CD14-positive monocyte (primary cell): ENCODE data around the gene ITGB8. TPM values are rescaled to one million over a fixed set of nuclear protein-coding genes. Genes with fewer than 3 reads are reported as not detected.
A peak's percentile ranks its signal among the peaks of the same experiment; 100 is the strongest.

Source experiments
- DNase-seq, 3 donors: peaks; one replicate each; pipeline ENCODE4 v3.0.0-alpha.2; 2011 to 2022
- H2AFZ ChIP-seq: 2 replicates; pipeline ENCODE4 v1.6.0; 2012; ENCODE audit warnings: mild to moderate bottlenecking, low read depth, low read length, inconsistent platforms; ENCODE audit not compliant: insufficient read depth, poor library complexity, severe bottlenecking
- H3K27ac ChIP-seq, 2 donors: 1 replicate in 1 of 2; 2 replicates in 1 of 2; pipeline ENCODE4 v1.5.1; 2012 to 2013; ENCODE audit warnings: low read length in 2 of 2, control low read depth in 1 of 2, inconsistent platforms in 1 of 2, low read depth in 1 of 2, mild to moderate bottlenecking in 1 of 2
- H3K27me3 ChIP-seq, 2 donors: one replicate each; pipeline versions ENCODE4 v1.6.0 to v1.6.1; 2011 to 2013; ENCODE audit warnings: low read length in 2 of 2; ENCODE audit not compliant: control insufficient read depth in 2 of 2, insufficient read depth in 2 of 2
- H3K36me3 ChIP-seq, 2 donors: replicated peaks in 1 of 2; 1 replicate in 1 of 2; 2 replicates in 1 of 2; pipeline versions ENCODE4 v1.5.1 to v1.6.1; 2012 to 2013; ENCODE audit warnings: low read length in 2 of 2, control low read depth in 1 of 2, inconsistent platforms in 1 of 2, mild to moderate bottlenecking in 1 of 2; ENCODE audit not compliant: insufficient read depth in 2 of 2, control insufficient read depth in 1 of 2
- H3K4me1 ChIP-seq, 2 donors: 1 replicate in 1 of 2; 2 replicates in 1 of 2; pipeline versions ENCODE4 v1.5.1 to v1.6.1; 2012 to 2013; ENCODE audit warnings: low read length in 2 of 2, control low read depth in 1 of 2, inconsistent platforms in 1 of 2, mild to moderate bottlenecking in 1 of 2, moderate library complexity in 1 of 2; ENCODE audit not compliant: insufficient read depth in 2 of 2, control insufficient read depth in 1 of 2
- H3K4me2 ChIP-seq: replicated peaks from 2 replicates; pipeline ENCODE3; 2012; ENCODE audit warnings: low read length, moderate library complexity, mild to moderate bottlenecking; ENCODE audit not compliant: poor library complexity, severe bottlenecking; ENCODE audit errors: extremely low read depth
- H3K4me3 ChIP-seq, 3 experiments: fragments of 200-600 bp in 1 of 3; sonication (generic) in 1 of 3; replicated peaks in 1 of 3; 1 replicate in 2 of 3; 2 replicates in 1 of 3; pipeline ENCODE4 v1.5.1; 2011 to 2013; ENCODE audit warnings: low read length in 3 of 3, mild to moderate bottlenecking in 3 of 3, control low read depth in 2 of 3, low read depth in 2 of 3, inconsistent platforms in 1 of 3, moderate library complexity in 1 of 3
- H3K79me2 ChIP-seq: 2 replicates; pipeline ENCODE4 v1.6.0; 2012; ENCODE audit warnings: mild to moderate bottlenecking, control low read depth, inconsistent platforms, low read length, moderate library complexity; ENCODE audit not compliant: insufficient read depth
- H3K9ac ChIP-seq: 2 replicates; pipeline ENCODE4 v1.6.0; 2017; ENCODE audit warnings: low read length, mild to moderate bottlenecking; ENCODE audit not compliant: insufficient read depth, poor library complexity, severe bottlenecking
- H3K9me3 ChIP-seq, 2 donors: replicated peaks in 1 of 2; 1 replicate in 1 of 2; 2 replicates in 1 of 2; pipeline versions ENCODE4 v1.5.1 to v1.6.1; 2012 to 2013; ENCODE audit warnings: low read length in 2 of 2, control low read depth in 1 of 2; ENCODE audit not compliant: control insufficient read depth in 1 of 2, insufficient read depth in 1 of 2
- H4K20me1 ChIP-seq: 2 replicates; pipeline ENCODE4 v1.6.0; 2012; ENCODE audit warnings: mild to moderate bottlenecking, low read length, control low read depth, moderate library complexity; ENCODE audit not compliant: insufficient read depth
- H3K27ac Mint-ChIP-seq, 7 donors: one replicate each; pipeline ENCODE4 v1.8.0; 2020; ENCODE audit warnings: mild to moderate bottlenecking in 7 of 7, mixed read lengths in 7 of 7, moderate library complexity in 6 of 7, inconsistent platforms in 2 of 7
- H3K27me3 Mint-ChIP-seq, 3 donors: one replicate each; pipeline ENCODE4 v1.8.0; 2021 to 2022; ENCODE audit warnings: low read depth in 3 of 3, mild to moderate bottlenecking in 3 of 3, mixed read lengths in 3 of 3, moderate library complexity in 3 of 3, inconsistent platforms in 1 of 3
- H3K36me3 Mint-ChIP-seq, 2 donors: one replicate each; pipeline ENCODE4 v1.8.0; 2020; ENCODE audit warnings: mixed read lengths in 2 of 2, inconsistent platforms in 1 of 2, mild to moderate bottlenecking in 1 of 2
- H3K4me1 Mint-ChIP-seq: one replicate; pipeline ENCODE4 v1.8.0; 2020; ENCODE audit warnings: mild to moderate bottlenecking, mixed read lengths
- H3K4me3 Mint-ChIP-seq, 2 donors: one replicate each; pipeline ENCODE4 v1.8.0; 2020; ENCODE audit warnings: mild to moderate bottlenecking in 2 of 2, mixed read lengths in 2 of 2, moderate library complexity in 1 of 2
- H3K9me3 Mint-ChIP-seq, 7 donors: one replicate each; pipeline ENCODE4 v1.8.0; 2020 to 2022; ENCODE audit warnings: mixed read lengths in 7 of 7, mild to moderate bottlenecking in 6 of 7, moderate library complexity in 6 of 7, inconsistent platforms in 2 of 7
- CTCF ChIP-seq: fragments of 200-600 bp; IDR thresholded peaks from one replicate; pipeline ENCODE4 v1.8.0; 2022; ENCODE audit warnings: antibody characterized with exemption, mild to moderate bottlenecking
- WGBS: methylation state at CpG from one replicate; pipeline ENCODE4 v1.1.5; 2013; ENCODE audit warnings: missing lambda C conversion rate; ENCODE audit not compliant: insufficient coverage; 5-methylcytosine and 5-hydroxymethylcytosine counted together
- intact Hi-C, 2 donors: fragments of 100-400 bp; cut with micrococcal nuclease; formaldehyde crosslinking; loops; one replicate each; pipeline versions ENCODE4 v1.15.0 to v1.15.1; 2023
- polyA plus RNA-seq, 3 donors: library from polyadenylated mRNA; depleted of rRNA in 1 of 3; unstranded in 2 of 3; stranded (reverse) in 1 of 3; fragments of 300-500 nt in 2 of 3; fragments of >200 nt in 1 of 3; fragmentation: Illumina TruSeq in 2 of 3; gene quantifications; 1 replicate in 2 of 3; 2 replicates in 1 of 3; pipeline ENCODE4 v1.2.3, GENCODE V29; 2012 to 2021

Gene ITGB8
- polyA plus RNA-seq, 3 donors, result 0.01 to 0.28 (median 0.19) TPM

GRCh38 chr7:20288036-20288435 is 42.7 kb upstream of the ITGB8 start:
- Mint-ChIP-seq H3K27ac (peak overlapping the region in 1 of 7 donors; percentile 10), H3K9me3 (no peaks in the 10 kb centered on the region), H3K27me3 (peaks cover 0 to 2% (median 2%) of the 10 kb centered on the region in 3 donors), H3K4me3 (no peak overlapping the region), H3K36me3 (no peaks in the 10 kb centered on the region), H3K4me1 (peaks cover 2% of the 10 kb centered on the region)
- Histone ChIP-seq H3K27ac (no peak overlapping the region), H3K4me1 (no peaks in the 10 kb centered on the region), H3K36me3 (no peaks in the 10 kb centered on the region), H3K4me2 (no peak overlapping the region), H3K9ac (no peak overlapping the region), H3K4me3 (no peak overlapping the region), H3K79me2 (no peaks in the 10 kb centered on the region), H3K9me3 (no peaks in the 10 kb centered on the region), H4K20me1 (no peaks in the 10 kb centered on the region), H3K27me3 (no peaks in the 10 kb centered on the region), H2AFZ (no peak overlapping the region)
- no peak for DNase-seq
- no CpG with 5 or more reads among the region's 2 CpGs for WGBS
- no peak for TF ChIP-seq CTCF
- intact Hi-C loops, result no loop called here

GRCh38 chr7:20290505-20291111 is 40.1 kb upstream of the ITGB8 start:
- H3K4me2 ChIP-seq, result no peak overlapping the region
- intact Hi-C loops, result no loop called here

More at GRCh38 chr7:20290505-20291111, 40.1 kb upstream of the ITGB8 start:
- no peaks in the 10 kb centered on the region for H3K36me3 Mint-ChIP-seq
- Histone ChIP-seq H3K9me3 (no peaks in the 10 kb centered on the region), H3K36me3 (no peaks in the 10 kb centered on the region), H3K4me3 (no peak overlapping the region), H2AFZ (no peak overlapping the region), H3K27me3 (no peaks in the 10 kb centered on the region), H3K27ac (no peak overlapping the region), H4K20me1 (no peaks in the 10 kb centered on the region), H3K79me2 (no peaks in the 10 kb centered on the region), H3K9ac (no peak overlapping the region), H3K4me1 (no peaks in the 10 kb centered on the region)
- DNase-seq, result no peak
- TF ChIP-seq CTCF, result no peak
- H3K27ac Mint-ChIP-seq, result no peak overlapping the region
- H3K4me1 Mint-ChIP-seq, result peaks cover 2% of the 10 kb centered on the region
- no peak overlapping the region for H3K4me3 Mint-ChIP-seq
- H3K9me3 Mint-ChIP-seq, result peaks cover 0 to 9% (median 3%) of the 10 kb centered on the region in 7 donors
- peaks cover 0 to 2% (median 0%) of the 10 kb centered on the region in 3 donors for H3K27me3 Mint-ChIP-seq
- WGBS, result no CpG with 5 or more reads among the region's 3 CpGs
